Measurements from ENCODE around the gene CAMK2D. TPM values are rescaled to one million over a fixed set of nuclear protein-coding genes. Genes with fewer than 3 reads are reported as not detected.

The CAMK2D gene
- total RNA-seq, 1 experiment from 2014 or later = 7.1 TPM

DNA sequence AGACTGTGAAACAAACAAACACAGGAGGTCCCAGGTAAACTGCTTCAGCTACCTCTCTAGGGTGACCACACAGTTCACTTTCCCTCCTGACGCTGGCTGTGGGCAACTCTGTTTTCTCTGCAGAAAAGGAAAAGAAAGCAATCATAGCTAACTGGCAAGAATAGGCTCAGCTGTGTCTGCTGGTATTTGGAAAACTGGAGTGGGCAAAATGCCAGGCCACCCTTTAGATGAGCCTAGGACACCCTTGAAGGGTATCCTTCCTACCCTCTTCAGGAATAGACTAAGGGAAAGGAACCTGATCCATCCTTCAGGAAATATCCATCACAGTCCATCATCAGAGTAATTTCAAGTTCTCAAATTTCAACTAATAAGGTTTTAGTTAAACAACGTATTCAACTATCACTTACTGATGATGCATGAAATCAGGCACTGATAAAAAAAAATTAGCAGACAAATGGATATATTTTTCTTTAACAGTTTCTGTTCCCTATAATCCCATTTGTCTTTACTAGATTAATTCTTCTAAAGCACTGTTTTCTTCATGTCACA lies 60.9 kb downstream of the CAMK2D start:
- no peak overlapping the region for H3K4me2 ChIP-seq
- CTCF ChIA-PET = no interaction called here
- no TSS peak for BruUV-seq (replicated peaks)
- POLR2A ChIA-PET (ENCODE audit: unreplicated experiment) = no interaction called here
- no peak overlapping the region for H3K27ac ChIP-seq
- no peaks in the 10 kb centered on the region for H4K20me1 ChIP-seq (ENCODE audit: insufficient read depth)
- TF ChIP-seq EZH2 (IDR thresholded peaks at IDR 0.05; ENCODE audit: low read depth) = no peak
- TF ChIP-seq CTCF (conservative IDR thresholded peaks at IDR 0.05) = no peak
- no peak overlapping the region for H3K4me3 ChIP-seq
- no peaks in the 10 kb centered on the region for H3K9me2 ChIP-seq (ENCODE audit: insufficient read depth)
- H3K27me3 ChIP-seq (ENCODE audit: insufficient read depth, low read depth) = no peaks in the 10 kb centered on the region
- 0 out of 2 replicates have a peak, but pooled peaks cover 4% of the 10 kb centered on the region for H3K4me1 ChIP-seq (replicated peaks; ENCODE audit: insufficient read depth)
- H3F3A ChIP-seq (ENCODE audit: insufficient read depth, low read depth) = no peaks in the 10 kb centered on the region
- H3K9me3 ChIP-seq (ENCODE audit: insufficient read depth, low read depth) = no peaks in the 10 kb centered on the region
- no peak overlapping the region for H2AFZ ChIP-seq
- no peaks in the 10 kb centered on the region for H3K36me3 ChIP-seq (ENCODE audit: low read depth)
- intact Hi-C loops (cut with micrococcal nuclease; ENCODE audit: unreplicated experiment) = no loop called here
- DNase-seq = no peak
- H3K79me2 ChIP-seq (ENCODE audit: low read depth) = no peaks in the 10 kb centered on the region

GRCh38 chr4:113699772-113700171 lies 61.8 kb downstream of the CAMK2D start:
- Histone ChIP-seq H3K27me3 (ENCODE audit: insufficient read depth, low read depth) (no peaks in the 10 kb centered on the region), H3K27ac (no peak overlapping the region), H3F3A (ENCODE audit: insufficient read depth, low read depth) (no peaks in the 10 kb centered on the region), H4K20me1 (ENCODE audit: insufficient read depth) (no peaks in the 10 kb centered on the region), H3K36me3 (ENCODE audit: low read depth) (no peaks in the 10 kb centered on the region), H3K79me2 (ENCODE audit: low read depth) (no peaks in the 10 kb centered on the region), H3K4me1 (replicated peaks; ENCODE audit: insufficient read depth) (0 out of 2 replicates have a peak, but pooled peaks cover 4% of the 10 kb centered on the region), H3K9me2 (ENCODE audit: insufficient read depth) (no peaks in the 10 kb centered on the region), H3K4me3 (no peak overlapping the region), H3K4me2 (no peak overlapping the region), H3K9me3 (ENCODE audit: insufficient read depth, low read depth) (no peaks in the 10 kb centered on the region), H2AFZ (no peak overlapping the region)
- no peak for TF ChIP-seq CTCF (conservative IDR thresholded peaks at IDR 0.05)
- TF ChIP-seq EZH2 (IDR thresholded peaks at IDR 0.05; ENCODE audit: low read depth) = no peak
- ChIA-PET POLR2A (ENCODE audit: unreplicated experiment) (no interaction called here), CTCF (no interaction called here)
- intact Hi-C loops (cut with micrococcal nuclease; ENCODE audit: unreplicated experiment) = no loop called here
- DNase-seq = no peak
- BruUV-seq (replicated peaks) = no TSS peak

DNA sequence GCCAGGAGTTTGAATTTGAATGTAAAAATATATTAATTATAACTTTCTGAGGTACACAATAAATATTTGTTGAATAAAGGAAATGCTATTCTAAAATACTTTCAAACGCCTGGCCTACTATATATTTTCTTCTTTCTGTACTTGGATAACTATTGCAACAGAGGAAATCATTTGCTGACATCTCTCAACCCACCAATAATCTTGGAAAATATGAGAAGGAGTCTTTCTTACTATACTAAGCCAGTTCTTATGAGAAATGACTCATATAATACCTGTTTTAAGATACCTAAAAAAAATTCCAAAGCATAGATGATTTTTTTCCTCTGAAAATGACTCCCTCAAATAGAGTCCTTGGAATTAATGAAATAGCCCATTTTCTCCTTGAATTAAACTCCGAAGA lies 64.1 kb downstream of the CAMK2D start:
- ChIA-PET POLR2A (ENCODE audit: unreplicated experiment) (no interaction called here), CTCF (no interaction called here)
- Histone ChIP-seq H3K9me2 (ENCODE audit: insufficient read depth) (no peaks in the 10 kb centered on the region), H4K20me1 (ENCODE audit: insufficient read depth) (no peaks in the 10 kb centered on the region), H3F3A (ENCODE audit: insufficient read depth, low read depth) (no peaks in the 10 kb centered on the region), H3K27ac (no peak overlapping the region), H3K36me3 (ENCODE audit: low read depth) (no peaks in the 10 kb centered on the region), H2AFZ (no peak overlapping the region), H3K9me3 (ENCODE audit: insufficient read depth, low read depth) (no peaks in the 10 kb centered on the region), H3K4me3 (no peak overlapping the region), H3K4me1 (replicated peaks; ENCODE audit: insufficient read depth) (no peaks in the 10 kb centered on the region), H3K4me2 (no peak overlapping the region), H3K27me3 (ENCODE audit: insufficient read depth, low read depth) (no peaks in the 10 kb centered on the region), H3K79me2 (ENCODE audit: low read depth) (no peaks in the 10 kb centered on the region)
- DNase-seq = no peak
- TF ChIP-seq CTCF (conservative IDR thresholded peaks at IDR 0.05) = no peak
- TF ChIP-seq EZH2 (IDR thresholded peaks at IDR 0.05; ENCODE audit: low read depth) = no peak
- no TSS peak for BruUV-seq (replicated peaks)
- intact Hi-C loops (cut with micrococcal nuclease; ENCODE audit: unreplicated experiment) = no loop called here

Measured in PC-9 (cell line).